Esophagus muscularis mucosa (tissue), 4 donors: Measurements from ENCODE around the gene GUCA2A. TPM values are rescaled to one million over a fixed set of nuclear protein-coding genes. Genes with fewer than 3 reads are reported as not detected.

Experiments used
- DNase-seq: peaks from one replicate; pipeline ENCODE4 v3.0.0-alpha.2; 2017; ENCODE audit errors: extremely low spot score
- H3K27ac ChIP-seq, 4 donors: fragments of 200-600 bp; sonication (generic); replicated peaks in 1 of 4; 1 replicate in 3 of 4; 2 replicates in 1 of 4; pipeline ENCODE4 v1.5.1; 2016 to 2019; ENCODE audit warnings: mild to moderate bottlenecking in 1 of 4
- H3K27me3 ChIP-seq, 4 donors: fragments of 200-600 bp; sonication (generic); one replicate each; pipeline versions ENCODE4 v1.5.1 to v1.6.0; 2016 to 2019
- H3K36me3 ChIP-seq, 4 donors: fragments of 200-600 bp; sonication (generic); one replicate each; pipeline ENCODE4 v1.5.1; 2016 to 2019
- H3K4me1 ChIP-seq, 4 donors: fragments of 200-600 bp; sonication (generic); one replicate each; pipeline ENCODE4 v1.5.1; 2016 to 2019
- H3K4me3 ChIP-seq, 4 donors: fragments of 200-600 bp; sonication (generic); 1 replicate in 2 of 4; 2 replicates in 2 of 4; pipeline ENCODE4 v1.5.1; 2016 to 2019; ENCODE audit warnings: mild to moderate bottlenecking in 4 of 4, moderate library complexity in 1 of 4
- H3K9me3 ChIP-seq, 4 donors: fragments of 200-600 bp; sonication (generic); 1 replicate in 3 of 4; 2 replicates in 1 of 4; pipeline ENCODE4 v1.5.1; 2016 to 2019
- EP300 ChIP-seq: sonication (generic); formaldehyde crosslinking; IDR thresholded peaks from one replicate; pipeline ENCODE4 v1.6.1; 2017; ENCODE audit warnings: antibody characterized with exemption
- POLR2A ChIP-seq: fragments of 450-650 bp; IDR thresholded peaks from one replicate; pipeline ENCODE4 v1.6.1; 2017; ENCODE audit warnings: antibody characterized with exemption, moderate library complexity, mild to moderate bottlenecking, low read depth
- POLR2AphosphoS5 ChIP-seq, 2 donors: sonication (generic); formaldehyde crosslinking; IDR thresholded peaks; one replicate each; pipeline ENCODE4 v1.6.1; 2017; ENCODE audit warnings: antibody characterized with exemption in 2 of 2
- WGBS: methylation state at CpG from one replicate; pipeline ENCODE4 v1.1.5; 2018; 5-methylcytosine and 5-hydroxymethylcytosine counted together
- intact Hi-C: fragments of 100-400 bp; cut with DNase I; formaldehyde crosslinking; loops from one replicate; pipeline ENCODE4 v1.15.1; 2023
- total RNA-seq, 4 donors: library from RNA; depleted of rRNA; stranded (reverse); fragments of >200 nt; gene quantifications; one replicate each; pipeline versions ENCODE4 v1.1.0 to v1.2.1, GENCODE V29; 2016
- TF ChIP-seq, protein P1 (sequence below), 3 experiments: fragments of 200-600 bp in 2 of 3; fragments of 450-650 bp in 1 of 3; sonication (generic) in 2 of 3; IDR thresholded peaks; one replicate each; pipeline ENCODE4 v1.5.1; 2017 to 2019; ENCODE audit warnings: antibody characterized with exemption in 3 of 3, mild to moderate bottlenecking in 2 of 3, moderate library complexity in 1 of 3

Gene GUCA2A
- total RNA-seq, 4 donors from 2014 or later = not detected

DNA sequence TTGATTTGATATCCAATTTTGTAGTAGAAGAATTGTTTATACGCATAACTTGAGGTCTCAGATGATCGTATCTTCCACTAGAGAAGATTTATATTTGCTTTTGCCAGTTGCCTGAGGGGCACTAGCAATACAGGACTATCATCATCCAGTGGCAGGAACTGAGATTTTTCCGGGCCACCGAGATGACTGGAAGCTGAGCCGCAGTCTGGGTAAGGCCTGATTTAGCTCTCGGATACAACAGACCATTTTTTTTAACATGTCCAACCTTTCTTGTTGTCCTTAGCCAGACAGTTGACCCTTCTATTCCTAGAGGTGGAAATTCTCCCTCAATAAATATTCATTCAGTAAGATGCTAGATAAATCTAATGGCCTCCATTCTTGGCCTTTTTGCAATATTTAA, 36.8 kb downstream of the GUCA2A start:
- Histone ChIP-seq H3K4me3 (no peak overlapping the region), H3K27ac (no peak overlapping the region), H3K9me3 (no peaks in the 10 kb centered on the region), H3K27me3 (peaks cover 0 to 6% (median 0%) of the 10 kb centered on the region in 4 donors), H3K36me3 (no peaks in the 10 kb centered on the region), H3K4me1 (no peaks in the 10 kb centered on the region)
- intact Hi-C loops = no loop called here
- TF ChIP-seq POLR2AphosphoS5 (IDR thresholded peaks at IDR 0.05) (no peak), EP300 (no peak), POLR2A (no peak)
- TF ChIP-seq, protein P1, sequence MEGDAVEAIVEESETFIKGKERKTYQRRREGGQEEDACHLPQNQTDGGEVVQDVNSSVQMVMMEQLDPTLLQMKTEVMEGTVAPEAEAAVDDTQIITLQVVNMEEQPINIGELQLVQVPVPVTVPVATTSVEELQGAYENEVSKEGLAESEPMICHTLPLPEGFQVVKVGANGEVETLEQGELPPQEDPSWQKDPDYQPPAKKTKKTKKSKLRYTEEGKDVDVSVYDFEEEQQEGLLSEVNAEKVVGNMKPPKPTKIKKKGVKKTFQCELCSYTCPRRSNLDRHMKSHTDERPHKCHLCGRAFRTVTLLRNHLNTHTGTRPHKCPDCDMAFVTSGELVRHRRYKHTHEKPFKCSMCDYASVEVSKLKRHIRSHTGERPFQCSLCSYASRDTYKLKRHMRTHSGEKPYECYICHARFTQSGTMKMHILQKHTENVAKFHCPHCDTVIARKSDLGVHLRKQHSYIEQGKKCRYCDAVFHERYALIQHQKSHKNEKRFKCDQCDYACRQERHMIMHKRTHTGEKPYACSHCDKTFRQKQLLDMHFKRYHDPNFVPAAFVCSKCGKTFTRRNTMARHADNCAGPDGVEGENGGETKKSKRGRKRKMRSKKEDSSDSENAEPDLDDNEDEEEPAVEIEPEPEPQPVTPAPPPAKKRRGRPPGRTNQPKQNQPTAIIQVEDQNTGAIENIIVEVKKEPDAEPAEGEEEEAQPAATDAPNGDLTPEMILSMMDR (IDR thresholded peaks at IDR 0.05) = no peak
- DNase-seq = no peak
- 77% methylated on average over 6 of the region's 6 CpGs for WGBS

DNA sequence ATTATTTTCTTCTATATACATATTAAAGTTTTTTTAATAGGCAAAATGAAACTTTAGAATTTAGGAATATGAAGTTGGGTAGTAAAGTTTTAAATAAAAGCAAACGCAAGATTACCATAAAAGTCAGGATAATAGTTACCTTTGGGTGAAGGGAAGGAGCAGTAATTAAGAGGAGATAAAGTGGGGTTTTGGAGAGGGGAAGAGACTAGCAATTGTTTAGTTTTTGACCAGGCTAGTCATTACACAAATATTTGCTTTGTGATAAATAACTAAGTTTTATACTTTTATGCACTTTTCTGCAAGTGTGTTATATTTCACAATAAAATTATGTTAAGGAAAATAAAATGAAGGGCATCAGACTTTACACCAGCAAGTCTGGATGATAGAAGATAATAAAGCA, 39.0 kb downstream of the GUCA2A start:
- Histone ChIP-seq H3K27ac (no peak overlapping the region), H3K27me3 (peaks cover 0 to 6% (median 0%) of the 10 kb centered on the region in 4 donors), H3K36me3 (no peaks in the 10 kb centered on the region), H3K9me3 (no peaks in the 10 kb centered on the region), H3K4me3 (no peak overlapping the region), H3K4me1 (no peaks in the 10 kb centered on the region)
- intact Hi-C loops = no loop called here
- TF ChIP-seq POLR2A (no peak), POLR2AphosphoS5 (IDR thresholded peaks at IDR 0.05) (no peak), EP300 (no peak)
- TF ChIP-seq, protein P1 (IDR thresholded peaks at IDR 0.05) = no peak
- no peak for DNase-seq
- WGBS = 0% methylated on average over 1 of the region's 1 CpG

DNA sequence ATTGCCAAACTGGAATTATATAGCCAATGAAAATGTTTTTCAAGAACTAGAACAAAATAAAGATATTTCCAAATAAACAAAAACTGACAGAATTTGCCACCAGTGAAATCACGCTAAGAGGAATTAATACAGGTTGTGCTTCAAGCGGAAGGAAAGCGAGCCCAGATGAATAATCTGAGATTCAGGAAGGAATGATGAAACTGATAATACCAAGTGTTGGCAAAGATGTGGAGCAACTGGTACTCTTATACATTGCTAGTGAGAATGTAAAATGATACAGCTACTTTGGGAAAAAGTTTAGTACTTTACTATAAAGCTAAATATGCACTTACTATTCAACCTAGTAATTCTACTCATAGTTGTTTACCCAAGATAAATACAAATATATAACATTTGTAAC, 42.1 kb downstream of the GUCA2A start:
- no peaks in the 10 kb centered on the region for H3K36me3 ChIP-seq
- WGBS = 96% methylated on average over 3 of the region's 3 CpGs
- no peaks in the 10 kb centered on the region for H3K9me3 ChIP-seq
- DNase-seq = no peak
- H3K4me1 ChIP-seq = no peaks in the 10 kb centered on the region
- H3K27me3 ChIP-seq = no peaks in the 10 kb centered on the region
- no peak overlapping the region for H3K27ac ChIP-seq
- H3K4me3 ChIP-seq = no peak overlapping the region
- intact Hi-C loops = no loop called here
- TF ChIP-seq, protein P1 (IDR thresholded peaks at IDR 0.05) = no peak

DNA sequence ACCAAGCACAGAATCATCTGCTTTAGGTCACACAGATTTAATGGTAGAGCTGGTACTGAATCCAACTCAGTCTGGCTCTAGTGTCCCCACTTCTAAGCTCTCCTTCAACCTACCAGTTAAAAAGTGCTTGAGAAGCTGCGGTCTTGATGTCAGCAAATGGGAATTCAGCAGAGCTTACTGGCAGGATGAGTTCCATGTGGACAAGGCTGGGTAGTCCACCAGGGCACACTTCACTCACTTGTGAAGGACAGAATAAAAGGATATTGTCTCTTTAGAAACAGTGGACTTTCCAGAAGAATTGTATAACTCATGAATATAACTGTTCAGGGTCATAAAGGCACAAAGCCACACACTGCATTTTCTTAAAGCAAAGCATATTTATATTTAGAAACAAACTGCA, 46.4 kb downstream of the GUCA2A start:
- no peaks in the 10 kb centered on the region for H3K9me3 ChIP-seq
- H3K4me3 ChIP-seq = no peak overlapping the region
- H3K4me1 ChIP-seq = no peaks in the 10 kb centered on the region
- H3K27ac ChIP-seq = no peak overlapping the region
- no peaks in the 10 kb centered on the region for H3K36me3 ChIP-seq
- H3K27me3 ChIP-seq = no peaks in the 10 kb centered on the region
- intact Hi-C loops = no loop called here
- no peak for TF ChIP-seq POLR2AphosphoS5 (IDR thresholded peaks at IDR 0.05)
- TF ChIP-seq, protein P1 (IDR thresholded peaks at IDR 0.05) = no peak
- TF ChIP-seq EP300 = no peak
- no peak for TF ChIP-seq POLR2A
- DNase-seq = no peak
- WGBS = 74% methylated on average over 1 of the region's 1 CpG

DNA sequence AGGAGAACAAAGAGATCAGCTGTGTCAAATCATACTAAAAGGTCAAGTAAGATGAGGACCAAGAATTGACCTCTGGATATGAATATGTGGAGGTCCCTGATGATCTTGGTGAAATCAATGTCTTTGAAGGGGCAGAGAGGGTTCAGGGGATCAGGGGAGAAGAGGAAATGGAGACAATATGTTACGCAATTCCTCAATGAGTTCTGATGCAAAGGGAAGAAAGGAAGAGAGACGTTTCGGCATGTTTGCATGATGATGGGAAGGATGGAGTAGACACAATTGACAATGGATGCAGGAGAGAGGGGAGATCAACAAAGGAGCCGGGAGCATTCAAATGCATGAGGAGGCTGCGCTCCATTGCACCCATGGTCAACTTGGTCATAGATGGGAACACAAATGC, 47.3 kb downstream of the GUCA2A start:
- Histone ChIP-seq H3K9me3 (no peaks in the 10 kb centered on the region), H3K27ac (no peak overlapping the region), H3K4me1 (no peaks in the 10 kb centered on the region), H3K27me3 (no peaks in the 10 kb centered on the region), H3K36me3 (no peaks in the 10 kb centered on the region), H3K4me3 (no peak overlapping the region)
- DNase-seq = no peak
- intact Hi-C loops = no loop called here
- TF ChIP-seq POLR2A = no peak
- TF ChIP-seq POLR2AphosphoS5 (IDR thresholded peaks at IDR 0.05) = no peak
- TF ChIP-seq, protein P1 (IDR thresholded peaks at IDR 0.05) = no peak
- TF ChIP-seq EP300 = no peak
- 77% methylated on average over 5 of the region's 5 CpGs for WGBS
